Adipose tissue (tissue), 3 donors: ENCODE measurements around the gene XPO6. TPM values are rescaled to one million over a fixed set of nuclear protein-coding genes. Genes with fewer than 3 reads are reported as not detected.

ENCODE experiments used
- H3K27ac ChIP-seq: one replicate; pipeline ENCODE4 v1.5.1; 2013; ENCODE audit warnings: low read depth, low read length
- WGBS, 3 donors: extraction: QIAGEN DNeasy Blood & Tissue Kit; methylation state at CpG; one replicate each; pipeline ENCODE4 v1.1.7; 2013; 5-methylcytosine and 5-hydroxymethylcytosine counted together
- polyA plus RNA-seq, 3 donors: library from polyadenylated mRNA; stranded (reverse); fragments of 200-250 nt; gene quantifications; one replicate each; pipeline ENCODE4 v1.2.3, GENCODE V29; 2013
- donor health status: healthy with polysubstance abuse.
- donor health status: Bipolar disorder and iron deficiency.
- donor health status: healthy.

The XPO6 gene
- polyA plus RNA-seq, 3 donors, result 36.8 to 69.4 (median 55.1) TPM

GRCh38 chr16:28087675-28088300, 124.0 kb downstream of the XPO6 start:
- WGBS, 3 donors, result 84 to 89% (median 88%) methylated on average over 7 of the region's 7 CpGs
- H3K27ac ChIP-seq, result no peak overlapping the region

GRCh38 chr16:28087140-28087660, 124.6 kb downstream of the XPO6 start:
- no peak overlapping the region for H3K27ac ChIP-seq
- 74 to 91% (median 83%) methylated on average over 8 of the region's 8 CpGs for WGBS, 3 donors

- WGBS, 3 donors, result 82 to 84% (median 84%) methylated on average over 21 of the region's 21 CpGs
- H3K27ac ChIP-seq, result no peak overlapping the region
Measured at GRCh38 chr16:28086186-28087139, 125.3 kb downstream of the XPO6 start.

GRCh38 chr16:28085389-28086171, 126.2 kb downstream of the XPO6 start:
- no peak overlapping the region for H3K27ac ChIP-seq
- WGBS, 3 donors, result 70 to 81% (median 74%) methylated on average over 12 of the region's 12 CpGs

- WGBS, 3 donors, result 90 to 97% (median 95%) methylated on average over 6 of the region's 6 CpGs
Measured at GRCh38 chr16:28084209-28084608, 127.6 kb downstream of the XPO6 start.

GRCh38 chr16:28082624-28083023, 129.1 kb downstream of the XPO6 start:
- 51 to 71% (median 54%) methylated on average over 13 of the region's 13 CpGs for WGBS, 3 donors
- no peak overlapping the region for H3K27ac ChIP-seq

More at GRCh38 chr16:28084209-28084608, 127.6 kb downstream of the XPO6 start:
- no peak overlapping the region for H3K27ac ChIP-seq

- WGBS, 3 donors, result 70 to 85% (median 82%) methylated on average over 9 of the region's 9 CpGs
- H3K27ac ChIP-seq, result no peak overlapping the region
Measured at GRCh38 chr16:28081391-28081968, 130.3 kb downstream of the XPO6 start.

- no peak overlapping the region for H3K27ac ChIP-seq
- WGBS, 3 donors, result 78 to 90% (median 88%) methylated on average over 6 of the region's 6 CpGs
Measured at GRCh38 chr16:28078261-28078660, 133.5 kb downstream of the XPO6 start.

- H3K27ac ChIP-seq, result no peak overlapping the region
- WGBS, 3 donors, result 82 to 95% (median 93%) methylated on average over 6 of the region's 6 CpGs
Measured at GRCh38 chr16:28073836-28074235, 137.9 kb downstream of the XPO6 start.

- 37 to 46% (median 44%) methylated on average over 4 of the region's 4 CpGs for WGBS, 3 donors
- no peak overlapping the region for H3K27ac ChIP-seq
Measured at GRCh38 chr16:28072087-28072486, 139.7 kb downstream of the XPO6 start.

GRCh38 chr16:28069971-28070794, 141.6 kb downstream of the XPO6 start:
- H3K27ac ChIP-seq, result no peak overlapping the region
- 63 to 66% (median 65%) methylated on average over 31 of the region's 31 CpGs for WGBS, 3 donors

- no peak overlapping the region for H3K27ac ChIP-seq
- WGBS, 3 donors, result 76 to 90% (median 86%) methylated on average over 7 of the region's 7 CpGs
Measured at GRCh38 chr16:28068976-28069375, 142.8 kb downstream of the XPO6 start.

- no peak overlapping the region for H3K27ac ChIP-seq
- WGBS, 3 donors, result 68 to 83% (median 78%) methylated on average over 14 of the region's 14 CpGs
Measured at GRCh38 chr16:28067604-28068379, 144.0 kb downstream of the XPO6 start.

GRCh38 chr16:28064706-28065249, 147.0 kb downstream of the XPO6 start:
- WGBS, 3 donors, result 28 to 78% (median 76%) methylated on average over 15 of the region's 15 CpGs

GRCh38 chr16:28064150-28064549, 147.6 kb downstream of the XPO6 start:
- 35 to 53% (median 52%) methylated on average over 3 of the region's 3 CpGs for WGBS, 3 donors
- no peak overlapping the region for H3K27ac ChIP-seq

More at GRCh38 chr16:28064706-28065249, 147.0 kb downstream of the XPO6 start:
- no peak overlapping the region for H3K27ac ChIP-seq

- no peak within 1 kb of the TSS for H3K27ac ChIP-seq
- WGBS, 3 donors, result 1 to 3% (median 2%) methylated on average over 20 to 52 of the region's 54 CpGs
Measured at GRCh38 chr16:28063591-28064061, 148.1 kb downstream of the XPO6 start, which contains the start of gene GSG1L. TSS of gene GSG1L (minus strand) at chr16:28063714. CDS start at chr16:28063424, 290 bp downstream.
